Thyroid gland (tissue), 4 donors: ENCODE data around the gene AMMECR1. TPM values are rescaled to one million over a fixed set of nuclear protein-coding genes. Genes with fewer than 3 reads are reported as not detected.

Source experiments
- DNase-seq, 2 donors: peaks; one replicate each; pipeline ENCODE4 v3.0.0-alpha.2; 2019
- H3K27ac ChIP-seq, 3 donors: fragments of 200-600 bp; sonication (generic); 1 replicate in 2 of 3; 2 replicates in 1 of 3; pipeline ENCODE4 v1.5.1; 2016 to 2019; ENCODE audit warnings: mild to moderate bottlenecking in 1 of 3, moderate library complexity in 1 of 3
- H3K27me3 ChIP-seq: fragments of 200-600 bp; sonication (generic); one replicate; pipeline ENCODE4 v1.5.1; 2019
- H3K36me3 ChIP-seq, 2 donors: fragments of 200-600 bp; sonication (generic); one replicate each; pipeline ENCODE4 v1.5.1; 2016 to 2019
- H3K4me1 ChIP-seq, 2 donors: fragments of 200-600 bp; sonication (generic); one replicate each; pipeline ENCODE4 v1.5.1; 2017 to 2019
- H3K4me3 ChIP-seq, 3 donors: fragments of 200-600 bp; sonication (generic); replicated peaks in 1 of 3; 1 replicate in 2 of 3; 2 replicates in 1 of 3; pipeline ENCODE4 v1.5.1; 2016; ENCODE audit warnings: mild to moderate bottlenecking in 1 of 3
- H3K9me3 ChIP-seq: fragments of 200-600 bp; sonication (generic); one replicate; pipeline ENCODE4 v1.5.1; 2017
- POLR2A ChIP-seq, 2 donors: fragments of 450-650 bp; IDR thresholded peaks; one replicate each; pipeline ENCODE4 v1.6.1; 2017; ENCODE audit warnings: antibody characterized with exemption in 2 of 2, mild to moderate bottlenecking in 2 of 2, moderate library complexity in 1 of 2
- WGBS, 2 donors: methylation state at CpG; one replicate each; pipeline ENCODE4 v1.1.5; 2017; 5-methylcytosine and 5-hydroxymethylcytosine counted together
- intact Hi-C: fragments of 100-400 bp; cut with DNase I; formaldehyde crosslinking; loops from one replicate; pipeline ENCODE4 v1.15.1; 2023
- total RNA-seq, 4 donors: library from RNA; depleted of rRNA; stranded (reverse); fragments of >200 nt; gene quantifications; one replicate each; pipeline ENCODE4 v1.2.3, GENCODE V29; 2016
- TF ChIP-seq, protein P1 (sequence below), 6 experiments: fragments of 200-600 bp in 3 of 6; fragments of 450-650 bp in 3 of 6; sonication (generic) in 3 of 6; IDR thresholded peaks; one replicate each; pipeline ENCODE4 v1.5.1; 2016 to 2019; ENCODE audit warnings: antibody characterized with exemption in 6 of 6, mild to moderate bottlenecking in 2 of 6, inconsistent platforms in 1 of 6, moderate library complexity in 1 of 6

The AMMECR1 gene
- total RNA-seq, 4 donors from 2014 or later, result 6.2 to 38.0 (median 11.0) TPM

DNA sequence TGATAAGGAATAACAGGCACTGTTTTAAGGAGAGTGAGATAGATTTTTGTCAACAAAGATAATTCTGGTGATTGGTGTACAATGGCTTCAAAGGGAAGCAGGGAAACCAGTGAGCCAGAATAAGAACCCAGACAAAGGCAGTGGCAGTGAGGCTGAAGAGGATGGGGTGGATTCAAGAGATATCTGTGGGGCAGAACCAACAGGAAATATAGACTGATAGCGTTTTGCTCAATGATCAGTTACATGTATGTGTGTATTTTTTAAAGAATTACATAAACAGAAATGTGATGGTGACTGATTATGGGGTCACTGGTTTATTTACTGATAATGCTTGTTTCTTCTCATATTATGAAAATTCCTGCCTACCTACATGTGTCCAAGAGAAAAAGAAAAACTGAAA lies 66.4 kb downstream of the AMMECR1 start:
- no peak for TF ChIP-seq POLR2A (IDR thresholded peaks at IDR 0.05)
- TF ChIP-seq, protein P1, sequence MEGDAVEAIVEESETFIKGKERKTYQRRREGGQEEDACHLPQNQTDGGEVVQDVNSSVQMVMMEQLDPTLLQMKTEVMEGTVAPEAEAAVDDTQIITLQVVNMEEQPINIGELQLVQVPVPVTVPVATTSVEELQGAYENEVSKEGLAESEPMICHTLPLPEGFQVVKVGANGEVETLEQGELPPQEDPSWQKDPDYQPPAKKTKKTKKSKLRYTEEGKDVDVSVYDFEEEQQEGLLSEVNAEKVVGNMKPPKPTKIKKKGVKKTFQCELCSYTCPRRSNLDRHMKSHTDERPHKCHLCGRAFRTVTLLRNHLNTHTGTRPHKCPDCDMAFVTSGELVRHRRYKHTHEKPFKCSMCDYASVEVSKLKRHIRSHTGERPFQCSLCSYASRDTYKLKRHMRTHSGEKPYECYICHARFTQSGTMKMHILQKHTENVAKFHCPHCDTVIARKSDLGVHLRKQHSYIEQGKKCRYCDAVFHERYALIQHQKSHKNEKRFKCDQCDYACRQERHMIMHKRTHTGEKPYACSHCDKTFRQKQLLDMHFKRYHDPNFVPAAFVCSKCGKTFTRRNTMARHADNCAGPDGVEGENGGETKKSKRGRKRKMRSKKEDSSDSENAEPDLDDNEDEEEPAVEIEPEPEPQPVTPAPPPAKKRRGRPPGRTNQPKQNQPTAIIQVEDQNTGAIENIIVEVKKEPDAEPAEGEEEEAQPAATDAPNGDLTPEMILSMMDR (IDR thresholded peaks at IDR 0.05), result no peak
- no peaks in the 10 kb centered on the region for H3K9me3 ChIP-seq
- 64 to 79% methylated on average over 1 of the region's 1 CpG for WGBS, 2 donors
- H3K4me3 ChIP-seq, result no peak overlapping the region
- H3K27ac ChIP-seq, result no peak overlapping the region
- intact Hi-C loops, result no loop called here
- no peak for DNase-seq
- H3K36me3 ChIP-seq, result no peaks in the 10 kb centered on the region
- no peaks in the 10 kb centered on the region for H3K4me1 ChIP-seq
- no peaks in the 10 kb centered on the region for H3K27me3 ChIP-seq

DNA sequence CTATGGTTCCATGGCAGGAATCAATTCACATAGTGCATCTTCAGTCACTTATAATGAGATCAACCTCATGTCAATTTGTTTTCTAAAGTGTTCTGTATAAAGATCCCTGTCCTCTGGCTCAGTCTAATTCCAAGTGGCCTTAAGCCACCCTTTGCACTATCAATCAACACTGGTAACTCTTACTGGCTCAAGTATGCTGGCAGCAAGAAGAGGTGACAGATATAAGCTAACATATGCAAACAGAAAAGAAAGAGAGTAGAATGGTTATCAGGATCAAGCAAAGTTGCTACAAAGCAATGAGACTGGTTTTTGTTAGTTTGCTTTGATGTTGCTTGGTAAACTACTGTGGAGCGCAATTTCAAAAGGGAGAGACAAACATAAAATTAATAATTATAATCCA lies 67.0 kb downstream of the AMMECR1 start:
- no peaks in the 10 kb centered on the region for H3K36me3 ChIP-seq
- H3K27me3 ChIP-seq, result no peaks in the 10 kb centered on the region
- no peak for DNase-seq
- WGBS, 2 donors, result 100% methylated on average over 1 of the region's 1 CpG
- intact Hi-C loops, result no loop called here
- H3K4me1 ChIP-seq, result no peaks in the 10 kb centered on the region
- H3K9me3 ChIP-seq, result no peaks in the 10 kb centered on the region
- TF ChIP-seq, protein P1 (IDR thresholded peaks at IDR 0.05), result no peak
- TF ChIP-seq POLR2A (IDR thresholded peaks at IDR 0.05), result no peak
- no peak overlapping the region for H3K27ac ChIP-seq
- H3K4me3 ChIP-seq, result no peak overlapping the region

DNA sequence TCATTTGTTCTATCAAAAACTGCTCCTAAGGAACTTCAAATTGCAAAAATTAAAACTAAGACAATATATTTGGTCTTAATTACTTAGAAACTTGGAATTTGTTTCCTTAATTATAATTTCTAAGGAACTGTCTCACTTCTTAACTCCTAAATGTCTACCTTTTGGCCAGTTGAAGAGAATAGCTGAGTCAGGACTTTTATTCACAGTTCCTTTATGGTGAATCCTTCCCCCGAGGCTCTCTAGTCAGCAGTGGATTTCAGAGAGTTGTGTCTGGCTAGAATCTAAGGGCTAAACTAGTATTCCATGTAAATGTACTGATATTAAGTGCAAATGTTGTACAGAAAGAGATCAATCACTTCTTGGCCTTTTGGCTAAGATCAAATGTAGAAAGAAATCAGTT lies 69.3 kb downstream of the AMMECR1 start:
- H3K27ac ChIP-seq, result no peak overlapping the region
- WGBS, 2 donors, result 78 to 85% methylated on average over 1 of the region's 1 CpG
- no peak for TF ChIP-seq POLR2A (IDR thresholded peaks at IDR 0.05)
- TF ChIP-seq, protein P1 (IDR thresholded peaks at IDR 0.05), result no peak
- H3K9me3 ChIP-seq, result no peaks in the 10 kb centered on the region
- DNase-seq, result no peak
- H3K27me3 ChIP-seq, result no peaks in the 10 kb centered on the region
- H3K36me3 ChIP-seq, result no peaks in the 10 kb centered on the region
- no peaks in the 10 kb centered on the region for H3K4me1 ChIP-seq
- intact Hi-C loops, result no loop called here
- H3K4me3 ChIP-seq, result no peak overlapping the region

DNA sequence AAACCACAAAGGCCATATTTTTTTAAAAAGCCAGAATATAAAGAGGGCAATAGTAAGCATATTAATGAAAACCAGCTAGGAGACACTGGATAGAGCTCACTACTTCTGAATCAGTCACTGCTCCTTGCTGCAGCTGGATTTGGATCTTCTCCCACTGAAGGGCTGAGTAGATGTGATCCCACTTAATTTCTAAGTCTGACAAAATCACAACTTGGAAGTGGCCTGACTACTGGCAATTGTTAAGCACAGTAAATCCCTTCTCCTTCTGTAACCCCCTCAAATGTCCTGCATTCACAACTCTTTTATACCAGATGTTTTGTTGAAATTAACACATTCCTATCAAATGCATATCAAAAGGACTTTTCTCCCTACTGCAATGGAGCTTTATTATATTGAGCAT lies 72.9 kb downstream of the AMMECR1 start:
- intact Hi-C loops, result no loop called here
- Histone ChIP-seq H3K27ac (no peak overlapping the region), H3K9me3 (no peaks in the 10 kb centered on the region), H3K27me3 (no peaks in the 10 kb centered on the region), H3K4me1 (no peaks in the 10 kb centered on the region), H3K36me3 (no peaks in the 10 kb centered on the region), H3K4me3 (no peak overlapping the region)
- no peak for DNase-seq
- no peak for TF ChIP-seq POLR2A (IDR thresholded peaks at IDR 0.05)
- TF ChIP-seq, protein P1 (IDR thresholded peaks at IDR 0.05), result no peak

DNA sequence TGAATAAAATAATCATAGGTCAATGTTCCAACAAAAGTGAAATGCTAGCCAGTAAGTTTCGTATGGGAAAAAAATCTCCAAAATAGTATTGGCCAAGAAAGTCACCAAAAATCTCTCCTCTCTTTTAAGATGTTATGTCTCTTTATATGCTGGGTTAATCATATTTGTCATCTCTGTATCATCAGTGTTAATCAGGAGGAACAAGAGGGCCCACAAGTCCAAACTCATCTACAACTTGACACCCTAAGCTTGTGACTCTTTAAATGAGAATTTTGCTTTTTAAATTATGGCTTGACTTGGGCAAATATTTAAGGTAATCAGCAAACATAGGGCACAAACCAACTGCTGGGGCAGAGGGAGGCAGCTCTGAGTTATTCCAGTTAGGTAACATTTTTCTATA lies 75.5 kb downstream of the AMMECR1 start:
- no peak overlapping the region for H3K4me3 ChIP-seq
- no peaks in the 10 kb centered on the region for H3K9me3 ChIP-seq
- no peak for DNase-seq
- H3K27me3 ChIP-seq, result no peaks in the 10 kb centered on the region
- no peak overlapping the region for H3K27ac ChIP-seq
- H3K36me3 ChIP-seq, result no peaks in the 10 kb centered on the region
- no peak for TF ChIP-seq POLR2A (IDR thresholded peaks at IDR 0.05)
- TF ChIP-seq, protein P1 (IDR thresholded peaks at IDR 0.05), result no peak
- no peaks in the 10 kb centered on the region for H3K4me1 ChIP-seq
- WGBS, 2 donors, result 96 to 97% methylated on average over 1 of the region's 1 CpG
- intact Hi-C loops, result no loop called here
